Lower leg skin (tissue), 3 donors: ENCODE results near the gene MYO18B.

Experiments
- CTCF ChIP-seq, 3 donors: fragments of 450-650 bp; IDR thresholded peaks; one replicate each; pipeline ENCODE4 v1.5.1; 2016; ENCODE audit warnings: antibody characterized with exemption in 3 of 3, mild to moderate bottlenecking in 3 of 3, moderate library complexity in 2 of 3
- POLR2A ChIP-seq, 2 donors: fragments of 450-650 bp; IDR thresholded peaks; one replicate each; pipeline ENCODE4 v1.6.1; 2016 to 2017; ENCODE audit warnings: antibody characterized with exemption in 2 of 2, mild to moderate bottlenecking in 1 of 2, moderate library complexity in 1 of 2

DNA sequence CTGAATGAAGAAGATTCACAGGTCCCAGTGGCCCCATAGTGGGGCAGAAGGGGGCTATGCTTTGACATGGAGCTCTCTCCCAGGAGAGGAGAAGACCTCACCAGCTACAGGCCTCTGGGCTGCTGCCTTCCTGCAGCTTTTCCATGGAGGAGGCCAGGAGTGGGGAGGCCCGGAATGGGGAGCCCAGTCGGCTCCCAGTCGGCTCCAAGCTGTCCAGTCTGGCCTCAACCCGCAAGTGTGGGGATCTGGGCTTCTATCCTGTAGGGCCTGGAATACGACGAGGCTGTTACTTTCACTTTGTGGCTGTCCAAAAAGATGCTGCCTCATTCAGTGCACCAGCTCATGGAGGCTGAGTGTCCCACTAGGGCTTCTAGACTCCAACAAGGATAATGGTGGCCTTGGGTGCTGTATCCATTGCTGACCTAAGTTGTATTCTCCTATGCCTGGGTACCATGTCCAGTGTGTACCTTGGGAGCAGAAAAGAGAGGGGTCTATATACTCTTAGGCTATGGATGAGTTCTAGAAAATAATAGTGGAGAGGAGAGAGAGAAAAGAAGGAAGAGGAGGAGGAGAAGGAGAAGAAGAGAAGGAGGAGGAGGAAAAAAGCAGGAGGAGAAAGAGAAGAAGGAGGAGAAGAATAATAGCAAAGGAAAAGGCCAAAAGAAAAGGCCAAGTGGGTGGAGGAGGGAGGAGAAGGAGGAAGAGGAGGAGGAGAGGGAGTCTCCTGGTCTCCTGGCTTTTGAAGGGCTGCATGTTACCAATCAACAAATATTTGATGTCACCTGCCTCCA, 1.1 kb downstream of the MYO18B start:
- TF ChIP-seq CTCF (IDR thresholded peaks at IDR 0.05) (no peak), POLR2A (IDR thresholded peaks at IDR 0.05) (no peak)
